ENCODE results near the gene DIAPH3. TPM values are rescaled to one million over a fixed set of nuclear protein-coding genes. Genes with fewer than 3 reads are reported as not detected.
A peak's percentile ranks its signal among the peaks of the same experiment; 100 is the strongest.

DIAPH3 gene
- total RNA-seq, 1 experiment from 2014 or later = 11.9 TPM

DNA sequence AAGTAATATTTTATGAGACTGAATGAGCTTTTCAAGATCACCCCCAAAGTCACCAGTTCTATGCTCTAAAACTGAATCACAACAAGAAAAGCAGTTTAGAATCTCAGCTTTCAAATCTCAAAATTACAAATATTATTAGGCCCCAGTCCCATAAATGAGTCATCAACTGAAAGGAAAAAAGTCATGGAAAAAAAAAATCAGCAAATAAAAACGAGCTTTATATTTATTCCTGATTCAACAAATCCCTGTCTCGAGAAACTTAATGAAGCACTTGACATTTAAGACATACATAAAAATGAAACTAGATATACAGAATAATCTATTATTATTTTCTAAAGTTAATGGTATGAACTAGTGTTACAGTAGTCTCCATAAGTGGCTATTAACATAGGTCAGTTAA lies 203.0 kb downstream of the DIAPH3 start:
- DNase-seq (ENCODE audit: low read depth) = no peak

DNA sequence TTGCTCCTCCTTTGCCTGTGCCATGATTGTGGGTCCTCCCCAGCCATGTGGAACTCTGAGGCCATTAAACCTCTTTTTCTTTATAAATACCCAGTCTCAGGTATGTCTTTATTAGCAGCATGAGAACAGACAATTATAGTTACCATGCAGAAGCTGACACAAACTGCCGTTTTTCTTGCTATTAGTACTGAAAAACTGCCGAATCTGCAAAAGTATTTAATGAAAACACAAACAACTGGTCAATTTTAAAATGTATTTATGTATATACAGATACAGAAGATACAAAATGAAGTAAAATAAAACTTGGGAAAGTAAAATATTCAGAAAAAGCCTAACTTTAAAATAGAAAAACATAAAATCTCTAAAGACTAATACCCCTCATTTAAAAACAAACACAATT lies 206.3 kb downstream of the DIAPH3 start:
- DNase-seq (ENCODE audit: low read depth) = no peak

DNA sequence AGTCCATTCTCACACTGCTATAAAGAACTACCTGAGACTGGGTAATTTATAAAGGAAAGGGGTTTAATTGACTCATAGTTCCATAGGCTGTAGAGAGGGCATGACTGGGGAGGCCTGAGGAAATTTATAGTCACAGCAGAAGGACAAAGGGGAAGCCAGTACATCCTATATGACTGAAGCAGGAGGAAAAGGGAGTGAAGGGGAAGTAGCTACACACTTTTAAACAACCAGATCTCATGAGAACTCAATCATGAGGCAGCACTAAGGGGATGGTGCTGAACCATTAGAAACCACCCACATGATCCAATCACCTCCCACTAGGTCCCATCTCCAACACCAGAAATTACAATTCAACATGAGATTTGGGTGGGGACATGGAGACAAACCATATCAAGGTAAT lies 209.1 kb downstream of the DIAPH3 start:
- no peak for DNase-seq (ENCODE audit: low read depth)

DNA sequence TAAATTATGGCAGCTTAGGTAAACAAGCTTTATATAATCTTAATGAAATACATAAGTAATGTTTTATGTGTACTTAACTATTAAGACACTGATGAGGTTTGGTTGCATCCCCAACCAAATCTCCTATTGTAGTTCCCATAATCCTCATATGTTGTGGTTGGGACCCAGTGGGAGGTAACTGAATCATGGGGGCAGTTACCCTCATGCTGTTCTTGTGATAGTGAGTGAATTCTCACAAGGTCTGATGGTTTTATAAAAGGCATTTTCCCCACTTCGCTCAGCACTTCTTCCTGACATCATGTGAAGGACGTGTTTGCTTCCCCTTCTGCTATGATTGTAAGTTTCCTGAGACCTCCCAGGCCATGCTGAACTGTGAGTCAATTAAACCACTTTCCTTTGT lies 212.7 kb downstream of the DIAPH3 start:
- DNase-seq (ENCODE audit: low read depth) = peak; percentile 4

DNA sequence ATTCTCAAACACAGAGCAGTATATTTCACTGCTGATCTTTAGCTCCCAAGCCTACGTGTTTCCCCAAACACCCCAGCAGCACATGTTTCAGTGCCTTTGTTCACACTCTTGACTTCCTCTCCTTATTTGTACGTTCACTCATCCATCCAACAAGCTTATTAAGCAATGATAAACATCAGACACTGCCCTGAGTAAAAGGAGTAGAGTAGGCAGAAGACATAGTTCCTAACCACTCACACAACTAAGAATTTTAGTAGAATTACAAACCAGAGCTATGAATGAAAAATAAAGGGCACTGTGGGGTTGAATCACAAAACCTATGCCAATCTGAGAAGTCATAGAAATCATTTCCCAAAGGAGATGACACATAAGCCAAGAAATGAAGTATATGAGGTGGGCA lies 213.5 kb downstream of the DIAPH3 start:
- DNase-seq (ENCODE audit: low read depth) = no peak

DNA sequence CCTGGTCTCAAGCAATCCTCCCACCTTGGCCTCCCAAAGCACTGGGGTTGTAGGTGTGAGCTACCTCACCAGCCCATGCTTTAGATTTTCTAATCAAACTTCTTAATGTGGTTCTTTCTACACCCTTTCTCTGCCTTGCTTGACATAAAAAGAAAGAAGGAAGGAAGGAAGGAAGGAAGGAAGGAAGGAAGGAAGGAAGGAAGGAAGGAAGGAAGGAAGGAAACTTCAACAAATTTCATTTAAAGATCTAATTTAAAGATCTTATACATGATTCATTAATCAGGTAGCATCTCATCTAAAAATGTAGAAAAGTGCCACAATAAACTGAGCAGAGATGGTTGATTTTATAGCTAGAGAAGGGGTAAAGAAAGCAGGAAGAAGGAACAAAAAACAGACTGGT lies 215.0 kb downstream of the DIAPH3 start:
- DNase-seq (ENCODE audit: low read depth) = no peak

DNA sequence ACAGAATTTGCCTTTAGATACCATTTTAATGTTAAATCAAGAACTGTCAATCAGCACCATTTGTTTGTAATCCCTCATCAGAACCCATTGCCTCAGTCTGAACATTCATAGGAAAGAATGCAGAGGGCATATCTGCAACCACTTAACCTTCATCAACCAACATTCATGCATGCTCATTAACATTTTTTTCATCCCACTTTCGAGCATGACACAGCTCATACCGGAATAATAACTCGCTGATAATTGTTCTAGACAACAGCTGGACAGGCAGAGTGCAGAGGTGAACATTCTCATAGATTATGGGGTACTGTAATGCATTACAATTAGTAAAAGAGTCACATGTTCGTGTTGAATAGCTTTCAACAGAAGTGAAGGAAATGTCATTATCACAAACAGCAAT lies 216.8 kb downstream of the DIAPH3 start:
- DNase-seq (ENCODE audit: low read depth) = no peak

DNA sequence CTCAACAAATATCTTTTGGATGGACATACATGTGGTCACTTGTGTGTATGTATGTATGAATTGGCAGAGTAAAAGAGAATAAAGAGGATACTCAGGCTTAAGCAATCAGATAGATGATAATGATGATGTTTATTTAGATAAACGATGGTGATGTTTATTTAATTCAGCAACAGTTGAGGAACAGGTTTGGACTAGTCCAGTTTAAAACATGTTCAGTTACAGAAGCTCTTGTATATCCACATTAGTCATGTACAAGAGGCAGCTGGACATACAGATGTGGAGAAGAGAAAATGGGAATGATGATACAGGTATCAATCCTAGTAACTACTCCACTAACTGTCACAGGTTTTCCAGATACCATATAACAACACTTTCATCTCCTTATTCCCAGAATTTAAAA lies 232.1 kb downstream of the DIAPH3 start:
- no peak for DNase-seq (ENCODE audit: low read depth)

DNA sequence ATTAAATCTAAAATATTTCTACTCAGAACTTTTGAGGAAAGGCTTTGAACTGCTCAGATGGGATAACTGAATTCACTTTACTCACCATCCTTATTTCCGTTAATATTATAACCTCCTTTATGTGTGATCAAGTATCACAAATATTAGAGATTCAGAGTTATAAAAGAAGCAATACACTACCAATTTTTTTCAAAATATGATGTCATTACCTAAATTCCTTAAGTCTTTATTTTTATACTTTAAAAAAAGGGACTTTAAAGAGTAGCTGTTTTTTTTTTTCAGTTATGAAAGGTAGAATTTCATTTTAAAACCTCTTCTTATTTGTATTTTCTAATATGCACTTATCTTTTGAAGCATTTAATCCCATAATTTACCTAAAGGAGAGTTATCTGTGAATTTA lies 239.5 kb downstream of the DIAPH3 start:
- DNase-seq (ENCODE audit: low read depth) = no peak

DNA sequence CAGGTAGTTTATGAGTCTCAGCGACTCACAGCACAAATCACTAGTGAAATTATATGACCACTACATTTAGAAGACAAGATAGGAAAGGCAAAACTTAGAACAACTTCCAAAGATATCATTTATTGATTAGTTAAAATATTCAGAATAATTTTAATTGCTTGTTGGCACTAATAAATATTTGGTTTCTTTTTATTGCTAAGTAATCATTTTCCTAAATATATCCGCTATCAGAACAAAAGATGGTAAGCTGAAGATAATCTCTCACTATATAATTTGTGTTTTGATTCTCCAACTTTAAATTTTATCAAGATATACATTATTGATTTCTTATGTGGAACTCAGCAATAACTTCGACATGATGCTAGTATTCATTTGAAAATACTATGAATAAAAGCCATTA lies 248.5 kb downstream of the DIAPH3 start:
- no peak for DNase-seq (ENCODE audit: low read depth)

DNA sequence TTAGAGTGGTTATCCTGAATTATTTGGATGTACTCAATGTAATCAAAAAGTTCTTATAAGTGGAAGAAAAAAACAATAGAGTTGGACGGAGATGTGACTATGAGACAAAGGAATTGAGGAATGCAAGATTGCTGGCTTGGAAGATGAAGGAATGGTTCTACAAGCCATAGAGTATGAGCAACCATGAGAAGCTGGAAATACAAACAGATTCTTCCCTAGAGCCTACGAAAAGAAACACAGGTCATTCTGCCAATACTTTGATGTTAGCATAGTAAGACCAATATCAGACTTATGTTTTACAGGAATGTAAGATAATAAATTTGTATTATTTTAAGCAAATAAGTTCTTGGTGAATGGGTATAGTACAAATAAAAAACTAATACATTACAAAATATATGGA lies 249.2 kb downstream of the DIAPH3 start:
- DNase-seq (ENCODE audit: low read depth) = no peak

DNA sequence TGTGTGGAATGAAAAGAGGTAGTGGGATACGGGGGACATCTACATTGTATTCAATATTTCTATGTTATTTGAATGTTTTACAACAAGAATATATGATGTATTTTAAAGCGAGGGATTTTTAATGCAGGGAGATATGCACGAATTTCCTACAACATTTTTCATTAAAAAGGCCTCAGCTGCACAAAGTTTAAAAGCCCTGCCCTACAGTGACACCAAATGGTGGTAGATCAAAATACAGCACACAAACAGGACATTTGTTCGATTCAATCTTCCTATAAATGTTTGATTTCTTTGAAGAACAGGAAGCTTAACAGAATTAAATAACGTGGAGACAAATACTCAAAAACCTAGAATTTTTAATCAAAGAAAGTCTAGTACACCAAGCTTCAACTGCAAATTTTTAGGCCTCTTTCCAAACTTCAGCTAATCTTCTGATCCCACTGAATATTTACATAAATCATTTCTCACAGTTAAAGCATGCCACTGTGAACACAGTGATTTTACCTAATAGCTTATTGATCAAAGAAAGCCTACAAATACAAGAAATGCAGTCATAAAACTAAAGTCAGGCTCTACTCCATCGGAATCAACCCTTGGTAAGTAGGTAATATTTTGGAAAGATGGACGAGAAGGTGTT lies 257.2 kb downstream of the DIAPH3 start:
- DNase-seq (ENCODE audit: low read depth) = no peak

DNA sequence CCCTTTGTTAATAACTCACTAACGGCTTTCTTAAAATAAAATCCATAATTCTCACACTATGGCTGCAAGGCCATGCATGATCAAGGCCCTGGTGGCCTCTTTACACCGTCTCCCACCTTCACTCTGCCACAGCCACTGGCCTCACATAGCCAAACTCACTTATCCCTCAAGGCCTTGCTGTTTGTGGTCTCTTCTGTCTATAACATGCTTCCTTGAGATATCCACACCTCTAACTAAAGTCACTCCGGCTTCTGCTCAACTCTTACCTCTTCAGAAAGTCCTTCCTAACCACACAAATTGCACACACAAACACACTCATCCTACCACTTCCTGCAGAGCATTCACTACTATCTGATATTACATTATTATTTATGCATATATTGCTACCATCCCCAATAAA lies 262.5 kb downstream of the DIAPH3 start:
- DNase-seq (ENCODE audit: low read depth) = no peak

DNA sequence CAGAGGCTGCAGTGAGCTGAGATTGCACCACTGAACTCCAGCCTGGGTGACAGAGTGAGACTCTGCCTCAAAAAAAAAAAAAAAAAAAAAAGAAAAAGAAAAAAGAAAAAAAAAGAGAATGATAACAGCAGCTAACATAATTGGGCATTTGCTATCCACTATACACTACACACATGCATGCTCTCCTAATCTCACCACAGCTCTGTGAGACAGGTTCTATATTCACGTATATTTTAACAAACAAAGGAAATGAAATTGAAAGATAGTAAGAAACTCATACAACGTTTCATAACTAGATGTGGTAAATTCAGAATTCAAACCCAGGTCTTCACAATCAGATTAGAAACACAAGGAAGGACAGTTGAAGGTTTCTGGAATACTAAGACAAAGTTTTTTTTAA lies 265.7 kb downstream of the DIAPH3 start:
- no peak for DNase-seq (ENCODE audit: low read depth)

DNA sequence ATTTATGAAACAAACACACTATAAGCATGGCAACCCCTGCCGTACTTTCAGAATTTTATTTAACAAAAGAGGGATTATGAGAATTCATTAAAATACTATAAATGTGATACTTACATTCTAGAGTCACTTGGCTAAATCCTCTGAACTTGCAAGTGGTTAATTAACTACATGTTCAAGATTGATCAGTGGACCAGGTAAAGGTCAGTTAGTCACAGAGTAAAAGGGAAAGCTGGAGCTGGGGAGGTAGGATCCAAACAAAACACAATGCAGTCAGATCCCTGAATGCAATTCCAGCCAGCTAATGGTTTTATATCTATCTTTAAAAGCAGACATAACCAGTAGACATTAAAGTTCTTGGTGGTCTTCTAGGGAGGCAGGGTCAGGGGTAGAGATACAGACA lies 270.5 kb downstream of the DIAPH3 start:
- no peak for DNase-seq (ENCODE audit: low read depth)

DNA sequence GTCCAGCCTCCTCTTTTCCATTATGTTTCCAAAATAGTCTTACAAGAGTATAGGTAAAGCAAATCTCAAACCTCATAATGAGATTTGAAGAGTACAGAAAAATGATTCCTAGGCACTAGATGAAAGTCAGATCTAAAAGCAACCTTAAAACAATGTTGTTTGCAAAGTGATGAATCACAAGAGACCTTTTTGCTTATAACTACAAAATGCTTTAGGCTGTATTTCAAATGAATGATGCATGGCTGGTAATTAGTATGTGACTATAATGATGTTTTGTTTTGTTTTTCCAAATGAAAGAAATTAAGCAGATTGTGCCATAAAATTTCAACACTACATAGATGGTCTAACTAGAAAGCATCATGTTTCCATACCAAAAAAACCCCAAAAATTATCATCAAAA lies 272.7 kb downstream of the DIAPH3 start:
- DNase-seq (ENCODE audit: low read depth) = no peak

DNA sequence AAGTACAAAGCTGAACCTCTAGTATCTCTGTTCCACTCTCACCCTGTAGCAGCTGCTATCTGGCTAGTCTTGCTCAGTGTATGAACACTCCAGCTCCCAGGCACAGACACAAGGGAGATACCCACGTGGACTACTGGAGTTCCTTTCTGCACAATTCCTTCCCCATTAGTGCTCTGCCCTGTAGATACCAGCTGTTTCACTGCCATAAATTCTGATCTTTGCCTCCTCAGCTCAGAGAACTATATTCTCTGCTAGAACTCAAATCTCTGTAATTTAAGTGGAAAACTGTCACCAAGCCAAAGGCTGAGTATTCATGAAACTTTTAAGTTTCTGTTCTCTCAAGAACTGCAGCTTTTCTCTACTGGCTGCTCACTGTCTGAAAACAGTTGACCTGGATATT lies 273.7 kb downstream of the DIAPH3 start:
- no peak for DNase-seq (ENCODE audit: low read depth)

DNA sequence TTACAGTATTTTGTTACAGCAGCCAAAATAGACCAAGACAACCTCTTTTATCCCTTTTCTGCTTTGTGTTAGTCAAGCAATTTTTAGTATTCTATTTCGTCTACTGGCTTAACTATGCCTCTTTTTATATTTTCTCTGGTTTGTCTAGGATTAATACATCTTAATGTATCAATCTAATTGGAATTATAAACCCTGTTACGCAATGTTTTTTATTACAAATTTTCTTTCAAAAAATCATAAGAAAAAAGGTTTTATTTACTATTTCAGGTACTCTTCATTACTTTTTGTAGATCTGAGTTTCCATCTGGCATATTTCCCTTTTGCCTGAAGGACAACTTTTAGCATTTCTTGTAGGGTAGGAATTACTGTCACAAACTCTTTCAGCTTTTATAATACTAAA lies 275.3 kb downstream of the DIAPH3 start:
- no peak for DNase-seq (ENCODE audit: low read depth)

DNA sequence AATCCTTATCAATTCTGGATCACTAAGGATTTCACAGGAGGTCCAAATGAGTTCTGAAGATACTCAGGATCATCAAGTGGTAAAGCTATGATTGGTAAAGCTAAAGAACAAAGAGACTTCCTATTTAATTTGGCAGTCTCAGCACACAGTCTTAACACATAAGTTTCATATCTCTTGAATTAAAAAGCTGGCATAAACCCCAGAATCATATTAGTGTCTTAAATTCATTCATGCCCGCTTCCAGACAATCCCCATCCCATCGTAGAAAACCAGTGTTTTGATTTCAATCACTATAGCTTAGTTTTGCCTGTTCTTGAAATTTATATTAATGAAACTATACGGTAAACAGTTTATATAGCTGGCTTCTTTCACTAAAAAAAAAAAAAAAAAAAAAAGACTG lies 278.7 kb downstream of the DIAPH3 start:
- no peak for DNase-seq (ENCODE audit: low read depth)

DNA sequence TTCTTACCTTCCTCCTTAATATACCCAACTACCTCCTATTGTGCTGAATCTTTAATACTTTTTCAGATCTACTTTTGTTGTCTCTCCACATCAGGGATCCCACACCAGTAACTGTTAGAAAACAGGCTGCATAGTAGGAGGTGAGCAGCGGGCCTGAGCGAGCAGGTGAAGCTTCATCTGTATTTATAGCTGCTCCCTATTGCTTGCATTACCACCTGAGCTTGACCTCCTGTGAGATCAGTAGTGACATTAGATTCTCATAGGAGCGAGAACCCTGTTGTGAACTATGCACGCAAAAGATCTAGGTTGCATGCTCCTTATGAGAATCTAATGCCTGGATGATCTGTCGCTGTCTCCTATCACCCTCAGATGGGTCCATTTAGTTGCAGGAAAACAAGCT lies 279.8 kb downstream of the DIAPH3 start:
- no peak for DNase-seq (ENCODE audit: low read depth)

DNA sequence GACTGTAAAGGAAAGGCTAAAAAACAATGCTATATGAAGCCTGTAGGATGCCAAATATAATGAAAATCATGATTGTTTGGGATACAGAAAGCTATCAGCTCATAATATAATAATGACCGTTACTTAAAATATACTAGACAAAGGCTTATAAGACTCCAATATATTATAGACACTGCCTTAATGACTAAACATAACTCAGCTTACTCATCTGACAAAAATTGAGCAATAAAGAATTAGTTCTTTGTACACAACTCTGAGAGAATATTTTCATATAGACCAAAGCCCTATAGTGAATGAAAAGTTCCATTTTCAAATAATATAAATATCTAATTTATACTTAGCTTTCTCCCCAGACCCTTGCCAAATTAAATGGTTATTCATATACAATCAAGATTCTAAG lies 283.3 kb downstream of the DIAPH3 start:
- DNase-seq (ENCODE audit: low read depth) = no peak

DNA sequence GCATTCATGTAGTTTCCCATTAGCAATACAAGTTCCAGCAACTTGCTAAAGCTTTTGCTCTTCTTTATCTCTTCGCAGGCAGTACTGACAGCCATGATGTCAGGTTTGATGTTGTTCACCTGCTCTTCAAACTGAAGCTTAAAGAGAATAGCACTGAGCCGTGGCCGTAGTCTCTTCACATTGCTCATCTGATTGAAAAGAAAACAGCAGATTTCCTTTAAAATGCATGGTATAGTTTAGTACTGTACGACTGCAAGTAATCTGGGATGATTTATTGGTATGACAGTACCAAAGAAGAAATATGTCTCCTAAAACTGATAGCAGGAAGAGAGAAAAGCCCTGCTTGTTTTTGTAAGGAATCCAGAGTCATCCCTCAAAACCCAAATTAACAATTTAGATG lies 284.4 kb downstream of the DIAPH3 start:
- DNase-seq (ENCODE audit: low read depth) = no peak

DNA sequence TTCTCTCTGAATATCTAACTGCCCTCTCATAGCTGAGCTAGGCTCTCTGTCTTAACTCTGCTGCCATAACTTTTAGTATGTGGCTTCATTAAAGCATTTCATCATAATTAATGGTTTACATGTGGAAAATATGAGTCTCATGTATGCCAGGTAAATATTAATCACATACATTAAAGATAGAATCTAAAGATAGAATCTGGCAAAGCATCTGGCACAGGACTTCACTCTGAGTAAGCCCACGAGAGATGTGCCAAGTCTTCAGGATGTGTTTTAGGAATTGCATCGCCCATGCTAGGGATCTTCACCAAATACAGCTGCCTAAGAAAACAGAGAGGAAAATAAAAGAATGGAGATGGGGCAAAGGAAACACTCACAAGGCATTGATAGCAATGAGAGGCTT lies 285.8 kb downstream of the DIAPH3 start:
- DNase-seq (ENCODE audit: low read depth) = no peak

DNA sequence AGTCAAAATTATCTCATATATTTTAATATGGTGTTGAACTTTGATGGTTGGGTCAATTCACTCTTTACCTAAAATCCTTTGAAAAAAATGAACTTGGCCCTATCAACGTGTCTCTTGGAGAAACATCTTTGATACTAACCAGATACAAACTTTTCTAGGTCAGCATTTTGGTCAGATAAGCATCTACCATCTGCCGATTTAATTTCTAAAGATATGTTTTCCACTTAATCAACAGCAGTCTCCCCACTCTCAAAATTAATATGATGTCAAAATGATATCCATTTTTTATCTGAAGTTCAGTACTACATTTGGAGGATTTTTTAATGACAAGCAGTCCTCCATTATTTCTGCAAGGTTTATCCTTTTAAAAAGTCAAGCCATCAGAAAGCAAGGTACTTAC lies 288.8 kb downstream of the DIAPH3 start:
- DNase-seq (ENCODE audit: low read depth) = no peak

DNA sequence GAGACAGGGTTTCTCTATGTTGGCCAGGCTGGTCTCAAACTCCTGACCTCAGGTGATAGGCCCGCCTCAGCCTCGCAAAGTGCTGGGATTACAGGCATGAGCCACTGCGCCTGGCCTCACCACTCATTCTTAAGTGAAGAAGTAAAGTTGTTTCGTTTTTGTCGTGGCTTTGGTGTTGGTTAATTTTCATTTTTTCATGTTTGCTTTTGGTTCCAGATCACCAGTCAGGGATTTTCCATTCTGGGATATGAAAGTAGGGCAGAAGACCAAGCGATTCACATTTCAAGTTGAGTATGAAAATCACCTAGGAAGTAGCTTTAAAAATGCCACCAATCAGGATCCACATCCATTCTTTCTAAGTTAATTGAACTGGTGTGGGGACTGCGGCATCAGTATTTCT lies 289.9 kb downstream of the DIAPH3 start:
- DNase-seq (ENCODE audit: low read depth) = no peak
